CD14-positive monocyte (primary cell): ENCODE data around the gene KCNE4. TPM values are rescaled to one million over a fixed set of nuclear protein-coding genes. Genes with fewer than 3 reads are reported as not detected.

Experiments used
- DNase-seq, 3 donors: peaks; one replicate each; pipeline ENCODE4 v3.0.0-alpha.2; 2011 to 2022
- H2AFZ ChIP-seq: 2 replicates; pipeline ENCODE4 v1.6.0; 2012; ENCODE audit warnings: mild to moderate bottlenecking, low read depth, low read length, inconsistent platforms; ENCODE audit not compliant: insufficient read depth, poor library complexity, severe bottlenecking
- H3K27ac ChIP-seq, 2 donors: 1 replicate in 1 of 2; 2 replicates in 1 of 2; pipeline ENCODE4 v1.5.1; 2012 to 2013; ENCODE audit warnings: low read length in 2 of 2, control low read depth in 1 of 2, inconsistent platforms in 1 of 2, low read depth in 1 of 2, mild to moderate bottlenecking in 1 of 2
- H3K27me3 ChIP-seq, 2 donors: one replicate each; pipeline versions ENCODE4 v1.6.0 to v1.6.1; 2011 to 2013; ENCODE audit warnings: low read length in 2 of 2; ENCODE audit not compliant: control insufficient read depth in 2 of 2, insufficient read depth in 2 of 2
- H3K36me3 ChIP-seq, 2 donors: replicated peaks in 1 of 2; 1 replicate in 1 of 2; 2 replicates in 1 of 2; pipeline versions ENCODE4 v1.5.1 to v1.6.1; 2012 to 2013; ENCODE audit warnings: low read length in 2 of 2, control low read depth in 1 of 2, inconsistent platforms in 1 of 2, mild to moderate bottlenecking in 1 of 2; ENCODE audit not compliant: insufficient read depth in 2 of 2, control insufficient read depth in 1 of 2
- H3K4me1 ChIP-seq, 2 donors: 1 replicate in 1 of 2; 2 replicates in 1 of 2; pipeline versions ENCODE4 v1.5.1 to v1.6.1; 2012 to 2013; ENCODE audit warnings: low read length in 2 of 2, control low read depth in 1 of 2, inconsistent platforms in 1 of 2, mild to moderate bottlenecking in 1 of 2, moderate library complexity in 1 of 2; ENCODE audit not compliant: insufficient read depth in 2 of 2, control insufficient read depth in 1 of 2
- H3K4me2 ChIP-seq: replicated peaks from 2 replicates; pipeline ENCODE3; 2012; ENCODE audit warnings: low read length, moderate library complexity, mild to moderate bottlenecking; ENCODE audit not compliant: poor library complexity, severe bottlenecking; ENCODE audit errors: extremely low read depth
- H3K4me3 ChIP-seq, 3 experiments: fragments of 200-600 bp in 1 of 3; sonication (generic) in 1 of 3; replicated peaks in 1 of 3; 1 replicate in 2 of 3; 2 replicates in 1 of 3; pipeline ENCODE4 v1.5.1; 2011 to 2013; ENCODE audit warnings: low read length in 3 of 3, mild to moderate bottlenecking in 3 of 3, control low read depth in 2 of 3, low read depth in 2 of 3, inconsistent platforms in 1 of 3, moderate library complexity in 1 of 3
- H3K79me2 ChIP-seq: 2 replicates; pipeline ENCODE4 v1.6.0; 2012; ENCODE audit warnings: mild to moderate bottlenecking, control low read depth, inconsistent platforms, low read length, moderate library complexity; ENCODE audit not compliant: insufficient read depth
- H3K9ac ChIP-seq: 2 replicates; pipeline ENCODE4 v1.6.0; 2017; ENCODE audit warnings: low read length, mild to moderate bottlenecking; ENCODE audit not compliant: insufficient read depth, poor library complexity, severe bottlenecking
- H3K9me3 ChIP-seq, 2 donors: replicated peaks in 1 of 2; 1 replicate in 1 of 2; 2 replicates in 1 of 2; pipeline versions ENCODE4 v1.5.1 to v1.6.1; 2012 to 2013; ENCODE audit warnings: low read length in 2 of 2, control low read depth in 1 of 2; ENCODE audit not compliant: control insufficient read depth in 1 of 2, insufficient read depth in 1 of 2
- H4K20me1 ChIP-seq: 2 replicates; pipeline ENCODE4 v1.6.0; 2012; ENCODE audit warnings: mild to moderate bottlenecking, low read length, control low read depth, moderate library complexity; ENCODE audit not compliant: insufficient read depth
- H3K27ac Mint-ChIP-seq, 7 donors: one replicate each; pipeline ENCODE4 v1.8.0; 2020; ENCODE audit warnings: mild to moderate bottlenecking in 7 of 7, mixed read lengths in 7 of 7, moderate library complexity in 6 of 7, inconsistent platforms in 2 of 7
- H3K27me3 Mint-ChIP-seq, 3 donors: one replicate each; pipeline ENCODE4 v1.8.0; 2021 to 2022; ENCODE audit warnings: low read depth in 3 of 3, mild to moderate bottlenecking in 3 of 3, mixed read lengths in 3 of 3, moderate library complexity in 3 of 3, inconsistent platforms in 1 of 3
- H3K36me3 Mint-ChIP-seq, 2 donors: one replicate each; pipeline ENCODE4 v1.8.0; 2020; ENCODE audit warnings: mixed read lengths in 2 of 2, inconsistent platforms in 1 of 2, mild to moderate bottlenecking in 1 of 2
- H3K4me1 Mint-ChIP-seq: one replicate; pipeline ENCODE4 v1.8.0; 2020; ENCODE audit warnings: mild to moderate bottlenecking, mixed read lengths
- H3K4me3 Mint-ChIP-seq, 2 donors: one replicate each; pipeline ENCODE4 v1.8.0; 2020; ENCODE audit warnings: mild to moderate bottlenecking in 2 of 2, mixed read lengths in 2 of 2, moderate library complexity in 1 of 2
- H3K9me3 Mint-ChIP-seq, 7 donors: one replicate each; pipeline ENCODE4 v1.8.0; 2020 to 2022; ENCODE audit warnings: mixed read lengths in 7 of 7, mild to moderate bottlenecking in 6 of 7, moderate library complexity in 6 of 7, inconsistent platforms in 2 of 7
- CTCF ChIP-seq: fragments of 200-600 bp; IDR thresholded peaks from one replicate; pipeline ENCODE4 v1.8.0; 2022; ENCODE audit warnings: antibody characterized with exemption, mild to moderate bottlenecking
- WGBS: methylation state at CpG from one replicate; pipeline ENCODE4 v1.1.5; 2013; ENCODE audit warnings: missing lambda C conversion rate; ENCODE audit not compliant: insufficient coverage; 5-methylcytosine and 5-hydroxymethylcytosine counted together
- intact Hi-C, 2 donors: fragments of 100-400 bp; cut with micrococcal nuclease; formaldehyde crosslinking; loops; one replicate each; pipeline versions ENCODE4 v1.15.0 to v1.15.1; 2023
- polyA plus RNA-seq, 3 donors: library from polyadenylated mRNA; depleted of rRNA in 1 of 3; unstranded in 2 of 3; stranded (reverse) in 1 of 3; fragments of 300-500 nt in 2 of 3; fragments of >200 nt in 1 of 3; fragmentation: Illumina TruSeq in 2 of 3; gene quantifications; 1 replicate in 2 of 3; 2 replicates in 1 of 3; pipeline ENCODE4 v1.2.3, GENCODE V29; 2012 to 2021

The KCNE4 gene
- polyA plus RNA-seq, 3 donors: not detected

GRCh38 chr2:223052548-223053483 is 826 bp downstream of the KCNE4 start:
- H2AFZ ChIP-seq: no peak overlapping the region
- DNase-seq: no peak
- no peak overlapping the region for H3K9ac ChIP-seq
- no peaks in the 10 kb centered on the region for H4K20me1 ChIP-seq
- H3K9me3 ChIP-seq: no peaks in the 10 kb centered on the region
- H3K36me3 ChIP-seq: no peaks in the 10 kb centered on the region
- no peak overlapping the region for H3K4me3 ChIP-seq
- intact Hi-C loops: no loop called here
- no peaks in the 10 kb centered on the region for H3K36me3 Mint-ChIP-seq
- 94% methylated on average over 36 of the region's 42 CpGs for WGBS
- H3K27me3 ChIP-seq: no peaks in the 10 kb centered on the region
- no peak overlapping the region for H3K4me3 Mint-ChIP-seq
- H3K4me2 ChIP-seq: no peak overlapping the region
- no peak overlapping the region for H3K27ac ChIP-seq
- TF ChIP-seq CTCF: no peak
- H3K4me1 Mint-ChIP-seq: peaks cover 14% of the 10 kb centered on the region
- no peaks in the 10 kb centered on the region for H3K79me2 ChIP-seq
- H3K4me1 ChIP-seq: peaks cover 0 to 4% of the 10 kb centered on the region in 2 donors
- no peak overlapping the region for H3K27ac Mint-ChIP-seq
- peaks cover 0 to 3% (median 0%) of the 10 kb centered on the region in 7 donors for H3K9me3 Mint-ChIP-seq
- peaks cover 2 to 8% (median 3%) of the 10 kb centered on the region in 3 donors for H3K27me3 Mint-ChIP-seq

- peaks cover 0 to 4% of the 10 kb centered on the region in 2 donors for H3K4me1 ChIP-seq
- no peaks in the 10 kb centered on the region for H3K36me3 ChIP-seq
- H3K4me3 ChIP-seq: no peak overlapping the region
- no peak overlapping the region for H2AFZ ChIP-seq
- H3K9me3 ChIP-seq: no peaks in the 10 kb centered on the region
- Mint-ChIP-seq H3K27me3 (peaks cover 2 to 8% (median 3%) of the 10 kb centered on the region in 3 donors), H3K27ac (no peak overlapping the region), H3K4me1 (peaks cover 14% of the 10 kb centered on the region), H3K9me3 (peaks cover 0 to 4% (median 0%) of the 10 kb centered on the region in 7 donors), H3K36me3 (no peaks in the 10 kb centered on the region), H3K4me3 (no peak overlapping the region)
- H3K79me2 ChIP-seq: no peaks in the 10 kb centered on the region
- H3K9ac ChIP-seq: no peak overlapping the region
- intact Hi-C loops: no loop called here
- H3K27ac ChIP-seq: no peak overlapping the region
- TF ChIP-seq CTCF: no peak
- no peaks in the 10 kb centered on the region for H3K27me3 ChIP-seq
- no peak for DNase-seq
- H4K20me1 ChIP-seq: no peaks in the 10 kb centered on the region
- no peak overlapping the region for H3K4me2 ChIP-seq
- WGBS: 94% methylated on average over 11 of the region's 14 CpGs
These were observed 1.6 kb downstream of the KCNE4 start for GRCh38 chr2:223053484-223054192.
